DND-41 (cell line): ENCODE results near the gene WWC1.
"Not testable (repeated sequence)": the region's sequence is repeated elsewhere in the genome, so short reads cannot be mapped to it uniquely, and the experiment has no call there.

ENCODE experiments used
- EZH2 ChIP-seq: IDR thresholded peaks from 3 replicates; pipeline ENCODE4 v1.6.1; 2012; ENCODE audit warnings: borderline replicate concordance, low read depth, mild to moderate bottlenecking, moderate library complexity, low read length, inconsistent platforms; ENCODE audit not compliant: severe bottlenecking
- TF ChIP-seq, protein P1 (sequence below): IDR thresholded peaks from 2 replicates; pipeline ENCODE4 v1.5.1; 2012; ENCODE audit warnings: borderline replicate concordance, low read length, moderate library complexity, mild to moderate bottlenecking; ENCODE audit not compliant: poor library complexity, severe bottlenecking; ENCODE audit errors: extremely low read depth

DNA sequence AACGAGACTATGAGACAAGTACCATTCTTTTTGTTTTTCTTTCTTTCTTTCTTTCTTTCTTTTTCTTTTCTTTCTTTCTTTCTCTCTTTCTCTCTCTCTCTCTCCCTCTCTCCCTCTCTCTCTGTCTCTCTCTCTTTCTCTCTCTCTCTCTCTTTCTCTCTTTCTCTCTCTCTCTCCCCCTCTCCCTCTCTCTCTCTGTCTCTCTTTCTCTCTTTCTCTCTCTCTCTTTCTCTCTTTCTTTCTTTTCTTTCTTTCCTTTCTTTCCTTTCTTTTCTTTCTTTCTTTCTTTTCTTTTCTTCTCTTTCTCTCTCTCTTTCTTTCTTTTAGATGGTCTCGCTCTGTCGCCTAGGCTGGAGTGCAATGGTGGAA, 48.3 kb downstream of the WWC1 start:
- TF ChIP-seq, protein P1, sequence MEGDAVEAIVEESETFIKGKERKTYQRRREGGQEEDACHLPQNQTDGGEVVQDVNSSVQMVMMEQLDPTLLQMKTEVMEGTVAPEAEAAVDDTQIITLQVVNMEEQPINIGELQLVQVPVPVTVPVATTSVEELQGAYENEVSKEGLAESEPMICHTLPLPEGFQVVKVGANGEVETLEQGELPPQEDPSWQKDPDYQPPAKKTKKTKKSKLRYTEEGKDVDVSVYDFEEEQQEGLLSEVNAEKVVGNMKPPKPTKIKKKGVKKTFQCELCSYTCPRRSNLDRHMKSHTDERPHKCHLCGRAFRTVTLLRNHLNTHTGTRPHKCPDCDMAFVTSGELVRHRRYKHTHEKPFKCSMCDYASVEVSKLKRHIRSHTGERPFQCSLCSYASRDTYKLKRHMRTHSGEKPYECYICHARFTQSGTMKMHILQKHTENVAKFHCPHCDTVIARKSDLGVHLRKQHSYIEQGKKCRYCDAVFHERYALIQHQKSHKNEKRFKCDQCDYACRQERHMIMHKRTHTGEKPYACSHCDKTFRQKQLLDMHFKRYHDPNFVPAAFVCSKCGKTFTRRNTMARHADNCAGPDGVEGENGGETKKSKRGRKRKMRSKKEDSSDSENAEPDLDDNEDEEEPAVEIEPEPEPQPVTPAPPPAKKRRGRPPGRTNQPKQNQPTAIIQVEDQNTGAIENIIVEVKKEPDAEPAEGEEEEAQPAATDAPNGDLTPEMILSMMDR, result not testable (repeated sequence)
- not testable (repeated sequence) for TF ChIP-seq EZH2
